Measurements from ENCODE around the gene LTO1. TPM values are rescaled to one million over a fixed set of nuclear protein-coding genes. Genes with fewer than 3 reads are reported as not detected.
A peak's percentile ranks its signal among the peaks of the same experiment; 100 is the strongest.

The LTO1 gene
- total and polyA plus RNA-seq, 2 of the 13 experiments (the other 11 are each of a cell fraction or from before 2014, with no cell fraction given), result 11.8 to 15.0 TPM

DNA sequence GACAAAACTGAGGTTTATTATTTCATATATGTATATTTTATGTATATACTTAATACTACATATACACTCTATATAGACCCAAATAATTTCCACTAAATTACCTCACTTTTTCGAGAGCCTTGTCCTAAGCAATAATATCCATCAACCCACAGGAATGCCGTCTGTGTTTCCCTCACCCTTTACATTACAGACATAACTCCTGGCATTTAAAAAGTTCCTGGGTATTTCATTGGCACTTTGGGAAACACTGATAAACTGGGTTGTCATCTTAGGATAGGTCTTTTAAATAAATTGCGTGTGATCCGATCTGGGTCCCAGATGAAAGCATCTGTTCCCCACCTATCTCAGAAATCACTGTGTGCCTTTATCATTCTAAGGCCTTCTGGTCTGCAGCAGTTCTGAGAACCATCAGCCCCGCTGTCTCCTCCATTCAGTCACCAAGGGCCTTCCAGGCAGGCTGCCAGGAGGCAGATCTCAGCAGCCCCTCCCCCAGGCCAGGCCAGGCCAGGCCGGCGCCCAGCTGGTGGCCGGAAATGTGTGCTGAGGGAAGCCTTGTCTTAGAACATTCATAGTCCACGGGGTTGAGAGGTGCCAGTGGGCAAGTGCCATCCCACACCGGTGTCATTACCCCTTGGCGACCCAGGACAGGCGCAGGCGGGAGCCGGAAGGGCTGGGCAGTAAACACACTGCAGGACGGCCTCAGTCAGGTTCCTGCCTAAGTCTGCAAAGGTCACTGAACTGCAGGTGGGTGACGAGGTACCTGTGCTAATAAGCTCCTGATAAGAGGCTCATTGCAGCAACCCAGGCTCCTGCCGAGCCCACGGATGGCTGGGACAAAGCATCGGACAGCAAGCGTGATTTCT is 25.4 kb upstream of the LTO1 start (continued):
- TF ChIP-seq MTF1 (CRISPR knock-in tag; IDR thresholded peaks at IDR 0.05) (no peak), JARID2 (CRISPR knock-in tag; IDR thresholded peaks at IDR 0.05; ENCODE audit: insufficient replicate concordance) (no peak), SNAPC2 (CRISPR knock-in tag; IDR thresholded peaks at IDR 0.05) (no peak), RELA (CRISPR knock-in tag; IDR thresholded peaks at IDR 0.05) (peak; percentile 43; the same call in 1 of the 2 replicates), NFE2 (CRISPR knock-in tag; IDR thresholded peaks at IDR 0.05) (no peak), RBM39 (IDR thresholded peaks at IDR 0.05; ENCODE audit: low read depth, low read length, poor library complexity, severe bottlenecking) (no peak), TCF12 (IDR thresholded peaks at IDR 0.05) (no peak), TCF12 (CRISPR knock-in tag; IDR thresholded peaks at IDR 0.05) (0 out of 2 replicates have a peak, but pooled peaks have one; percentile 52), HNF4G (IDR thresholded peaks at IDR 0.05; ENCODE audit: borderline replicate concordance, low read depth, low read length) (0 out of 2 replicates have a peak, but pooled peaks have one; percentile 4), HNF4G (CRISPR knock-in tag; IDR thresholded peaks at IDR 0.05; ENCODE audit: borderline replicate concordance, low read depth) (no peak)
- TF ChIP-seq, protein P1, sequence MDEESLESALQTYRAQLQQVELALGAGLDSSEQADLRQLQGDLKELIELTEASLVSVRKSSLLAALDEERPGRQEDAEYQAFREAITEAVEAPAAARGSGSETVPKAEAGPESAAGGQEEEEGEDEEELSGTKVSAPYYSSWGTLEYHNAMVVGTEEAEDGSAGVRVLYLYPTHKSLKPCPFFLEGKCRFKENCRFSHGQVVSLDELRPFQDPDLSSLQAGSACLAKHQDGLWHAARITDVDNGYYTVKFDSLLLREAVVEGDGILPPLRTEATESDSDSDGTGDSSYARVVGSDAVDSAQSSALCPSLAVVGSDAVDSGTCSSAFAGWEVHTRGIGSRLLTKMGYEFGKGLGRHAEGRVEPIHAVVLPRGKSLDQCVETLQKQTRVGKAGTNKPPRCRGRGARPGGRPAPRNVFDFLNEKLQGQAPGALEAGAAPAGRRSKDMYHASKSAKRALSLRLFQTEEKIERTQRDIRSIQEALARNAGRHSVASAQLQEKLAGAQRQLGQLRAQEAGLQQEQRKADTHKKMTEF (CRISPR knock-in tag; IDR thresholded peaks at IDR 0.05), result peak; percentile 80
- TF ChIP-seq, protein P2, sequence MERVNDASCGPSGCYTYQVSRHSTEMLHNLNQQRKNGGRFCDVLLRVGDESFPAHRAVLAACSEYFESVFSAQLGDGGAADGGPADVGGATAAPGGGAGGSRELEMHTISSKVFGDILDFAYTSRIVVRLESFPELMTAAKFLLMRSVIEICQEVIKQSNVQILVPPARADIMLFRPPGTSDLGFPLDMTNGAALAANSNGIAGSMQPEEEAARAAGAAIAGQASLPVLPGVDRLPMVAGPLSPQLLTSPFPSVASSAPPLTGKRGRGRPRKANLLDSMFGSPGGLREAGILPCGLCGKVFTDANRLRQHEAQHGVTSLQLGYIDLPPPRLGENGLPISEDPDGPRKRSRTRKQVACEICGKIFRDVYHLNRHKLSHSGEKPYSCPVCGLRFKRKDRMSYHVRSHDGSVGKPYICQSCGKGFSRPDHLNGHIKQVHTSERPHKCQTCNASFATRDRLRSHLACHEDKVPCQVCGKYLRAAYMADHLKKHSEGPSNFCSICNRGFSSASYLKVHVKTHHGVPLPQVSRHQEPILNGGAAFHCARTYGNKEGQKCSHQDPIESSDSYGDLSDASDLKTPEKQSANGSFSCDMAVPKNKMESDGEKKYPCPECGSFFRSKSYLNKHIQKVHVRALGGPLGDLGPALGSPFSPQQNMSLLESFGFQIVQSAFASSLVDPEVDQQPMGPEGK (CRISPR knock-in tag; IDR thresholded peaks at IDR 0.05), result peak; percentile 81
- TF ChIP-seq, protein P3, sequence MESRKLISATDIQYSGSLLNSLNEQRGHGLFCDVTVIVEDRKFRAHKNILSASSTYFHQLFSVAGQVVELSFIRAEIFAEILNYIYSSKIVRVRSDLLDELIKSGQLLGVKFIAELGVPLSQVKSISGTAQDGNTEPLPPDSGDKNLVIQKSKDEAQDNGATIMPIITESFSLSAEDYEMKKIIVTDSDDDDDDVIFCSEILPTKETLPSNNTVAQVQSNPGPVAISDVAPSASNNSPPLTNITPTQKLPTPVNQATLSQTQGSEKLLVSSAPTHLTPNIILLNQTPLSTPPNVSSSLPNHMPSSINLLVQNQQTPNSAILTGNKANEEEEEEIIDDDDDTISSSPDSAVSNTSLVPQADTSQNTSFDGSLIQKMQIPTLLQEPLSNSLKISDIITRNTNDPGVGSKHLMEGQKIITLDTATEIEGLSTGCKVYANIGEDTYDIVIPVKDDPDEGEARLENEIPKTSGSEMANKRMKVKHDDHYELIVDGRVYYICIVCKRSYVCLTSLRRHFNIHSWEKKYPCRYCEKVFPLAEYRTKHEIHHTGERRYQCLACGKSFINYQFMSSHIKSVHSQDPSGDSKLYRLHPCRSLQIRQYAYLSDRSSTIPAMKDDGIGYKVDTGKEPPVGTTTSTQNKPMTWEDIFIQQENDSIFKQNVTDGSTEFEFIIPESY (CRISPR knock-in tag; IDR thresholded peaks at IDR 0.05), result peak; percentile 41; the same call in 1 of the 2 replicates
- TF ChIP-seq, protein P4, sequence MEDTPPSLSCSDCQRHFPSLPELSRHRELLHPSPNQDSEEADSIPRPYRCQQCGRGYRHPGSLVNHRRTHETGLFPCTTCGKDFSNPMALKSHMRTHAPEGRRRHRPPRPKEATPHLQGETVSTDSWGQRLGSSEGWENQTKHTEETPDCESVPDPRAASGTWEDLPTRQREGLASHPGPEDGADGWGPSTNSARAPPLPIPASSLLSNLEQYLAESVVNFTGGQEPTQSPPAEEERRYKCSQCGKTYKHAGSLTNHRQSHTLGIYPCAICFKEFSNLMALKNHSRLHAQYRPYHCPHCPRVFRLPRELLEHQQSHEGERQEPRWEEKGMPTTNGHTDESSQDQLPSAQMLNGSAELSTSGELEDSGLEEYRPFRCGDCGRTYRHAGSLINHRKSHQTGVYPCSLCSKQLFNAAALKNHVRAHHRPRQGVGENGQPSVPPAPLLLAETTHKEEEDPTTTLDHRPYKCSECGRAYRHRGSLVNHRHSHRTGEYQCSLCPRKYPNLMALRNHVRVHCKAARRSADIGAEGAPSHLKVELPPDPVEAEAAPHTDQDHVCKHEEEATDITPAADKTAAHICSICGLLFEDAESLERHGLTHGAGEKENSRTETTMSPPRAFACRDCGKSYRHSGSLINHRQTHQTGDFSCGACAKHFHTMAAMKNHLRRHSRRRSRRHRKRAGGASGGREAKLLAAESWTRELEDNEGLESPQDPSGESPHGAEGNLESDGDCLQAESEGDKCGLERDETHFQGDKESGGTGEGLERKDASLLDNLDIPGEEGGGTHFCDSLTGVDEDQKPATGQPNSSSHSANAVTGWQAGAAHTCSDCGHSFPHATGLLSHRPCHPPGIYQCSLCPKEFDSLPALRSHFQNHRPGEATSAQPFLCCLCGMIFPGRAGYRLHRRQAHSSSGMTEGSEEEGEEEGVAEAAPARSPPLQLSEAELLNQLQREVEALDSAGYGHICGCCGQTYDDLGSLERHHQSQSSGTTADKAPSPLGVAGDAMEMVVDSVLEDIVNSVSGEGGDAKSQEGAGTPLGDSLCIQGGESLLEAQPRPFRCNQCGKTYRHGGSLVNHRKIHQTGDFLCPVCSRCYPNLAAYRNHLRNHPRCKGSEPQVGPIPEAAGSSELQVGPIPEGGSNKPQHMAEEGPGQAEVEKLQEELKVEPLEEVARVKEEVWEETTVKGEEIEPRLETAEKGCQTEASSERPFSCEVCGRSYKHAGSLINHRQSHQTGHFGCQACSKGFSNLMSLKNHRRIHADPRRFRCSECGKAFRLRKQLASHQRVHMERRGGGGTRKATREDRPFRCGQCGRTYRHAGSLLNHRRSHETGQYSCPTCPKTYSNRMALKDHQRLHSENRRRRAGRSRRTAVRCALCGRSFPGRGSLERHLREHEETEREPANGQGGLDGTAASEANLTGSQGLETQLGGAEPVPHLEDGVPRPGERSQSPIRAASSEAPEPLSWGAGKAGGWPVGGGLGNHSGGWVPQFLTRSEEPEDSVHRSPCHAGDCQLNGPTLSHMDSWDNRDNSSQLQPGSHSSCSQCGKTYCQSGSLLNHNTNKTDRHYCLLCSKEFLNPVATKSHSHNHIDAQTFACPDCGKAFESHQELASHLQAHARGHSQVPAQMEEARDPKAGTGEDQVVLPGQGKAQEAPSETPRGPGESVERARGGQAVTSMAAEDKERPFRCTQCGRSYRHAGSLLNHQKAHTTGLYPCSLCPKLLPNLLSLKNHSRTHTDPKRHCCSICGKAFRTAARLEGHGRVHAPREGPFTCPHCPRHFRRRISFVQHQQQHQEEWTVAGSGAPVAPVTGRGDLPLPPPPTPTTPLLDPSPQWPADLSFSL (CRISPR knock-in tag; IDR thresholded peaks at IDR 0.05), result no peak

Data from HepG2 (cell line).